Motor neuron (in vitro differentiated cells): ENCODE data around the gene GNPTAB. TPM values are rescaled to one million over a fixed set of nuclear protein-coding genes. Genes with fewer than 3 reads are reported as not detected.

Source experiments
- ATAC-seq, 8 experiments: fragments of 200-7000 bp; cut with Tn5 transposase; replicated peaks in 6 of 8; 2 replicates each; pipeline ENCODE4 v1.8.0; 2021; ENCODE audit warnings: mild to moderate bottlenecking in 8 of 8, moderate library complexity in 8 of 8
- H3K27ac ChIP-seq, 2 donors: fragments of 250-450 bp; sonication (Bioruptor Pico); 2 replicates each; pipeline ENCODE4 v1.9.0; 2021; ENCODE audit warnings: antibody characterized with exemption in 2 of 2, mild to moderate bottlenecking in 2 of 2, moderate library complexity in 1 of 2
- H3K4me1 ChIP-seq, 2 donors: fragments of 250-450 bp; sonication (Bioruptor Pico); replicated peaks in 1 of 2; 2 replicates each; pipeline ENCODE4 v1.6.1; 2021; ENCODE audit warnings: antibody characterized with exemption in 2 of 2, mild to moderate bottlenecking in 2 of 2, moderate library complexity in 1 of 2
- H3K4me3 ChIP-seq, 5 donors: fragments of 250-450 bp; sonication (Bioruptor Pico); 2 replicates each; pipeline ENCODE4 v1.9.0; 2021; ENCODE audit warnings: antibody characterized with exemption in 5 of 5, mild to moderate bottlenecking in 5 of 5, moderate library complexity in 4 of 5
- WGBS, 10 experiments: fragments of 450-650 bp; shearing (Covaris generic); methylation state at CpG; one replicate each; pipeline ENCODE4 v1.0.0; 2022; 5-methylcytosine and 5-hydroxymethylcytosine counted together
- in situ Hi-C, 9 experiments: fragments of 400-800 bp; cut with MboI; loops; one replicate each; pipeline ENCODE4 v1.15.0; 2021; ENCODE audit warnings: low sequenced_read_pairs in 9 of 9, low pct_unique_long_range_greater_than_20kb in 2 of 9; ENCODE audit not compliant: unreplicated experiment in 9 of 9
- total RNA-seq, 8 experiments: library from RNA; unstranded; fragments of 300-600 nt; gene quantifications; 2 replicates each; pipeline versions ENCODE4 v1.2.3 to v1.2.4, GENCODE V29; 2022

GNPTAB gene
- total RNA-seq, 8 experiments from 2014 or later: 15.2 to 49.0 (median 41.5) TPM

- Histone ChIP-seq H3K27ac (no peak overlapping the region), H3K4me3 (no peak overlapping the region), H3K4me1 (no peaks in the 10 kb centered on the region)
- no peak for ATAC-seq
- 60 to 100% (median 74%) methylated on average over 1 to 2 of the region's 2 CpGs; no CpG with 5 or more reads in 2 of the 10 experiments for WGBS, 10 experiments
- in situ Hi-C loops: no loop called here
Measured at GRCh38 chr12:101775816-101776215, 54.9 kb downstream of the GNPTAB start.

- Histone ChIP-seq H3K27ac (no peak overlapping the region), H3K4me3 (no peak overlapping the region), H3K4me1 (no peaks in the 10 kb centered on the region)
- ATAC-seq: peak; percentile 55 to 96 (median 65)
- 0 to 100% (median 43%) methylated on average over 1 to 2 of the region's 2 CpGs for WGBS, 10 experiments
- in situ Hi-C loops: no loop called here
Measured at GRCh38 chr12:101773650-101774162, 57.1 kb downstream of the GNPTAB start.

GRCh38 chr12:101772012-101772775 is 58.6 kb downstream of the GNPTAB start:
- no peak for ATAC-seq
- WGBS, 10 experiments: 40 to 100% (median 90%) methylated on average over 1 to 5 of the region's 5 CpGs
- Histone ChIP-seq H3K27ac (no peak overlapping the region), H3K4me3 (no peak overlapping the region), H3K4me1 (no peaks in the 10 kb centered on the region)
- in situ Hi-C loops: no loop called here

- no peaks in the 10 kb centered on the region for H3K4me1 ChIP-seq
- in situ Hi-C loops: no loop called here
- WGBS, 10 experiments: 67 to 97% (median 90%) methylated on average over 1 to 4 of the region's 5 CpGs
- H3K27ac ChIP-seq: no peak overlapping the region
- no peak overlapping the region for H3K4me3 ChIP-seq
- ATAC-seq: no peak
Measured at GRCh38 chr12:101769865-101770264, 60.9 kb downstream of the GNPTAB start.

GRCh38 chr12:101768781-101769180 is 62.0 kb downstream of the GNPTAB start:
- WGBS, 10 experiments: 83 to 100% (median 100%) methylated on average over 1 to 2 of the region's 2 CpGs; no CpG with 5 or more reads in 4 of the 10 experiments
- no peak for ATAC-seq
- H3K27ac ChIP-seq: no peak overlapping the region
- H3K4me1 ChIP-seq: no peaks in the 10 kb centered on the region
- in situ Hi-C loops: no loop called here
- H3K4me3 ChIP-seq: no peak overlapping the region

GRCh38 chr12:101767537-101767936 is 63.2 kb downstream of the GNPTAB start:
- 60 to 100% methylated on average over 1 of the region's 1 CpG; no CpG with 5 or more reads in 8 of the 10 experiments for WGBS, 10 experiments
- H3K4me3 ChIP-seq: no peak overlapping the region
- no peak overlapping the region for H3K27ac ChIP-seq
- no peak for ATAC-seq
- in situ Hi-C loops: no loop called here
- no peaks in the 10 kb centered on the region for H3K4me1 ChIP-seq

GRCh38 chr12:101764051-101764792 is 66.5 kb downstream of the GNPTAB start:
- in situ Hi-C loops: no loop called here
- ATAC-seq: no peak
- Histone ChIP-seq H3K27ac (no peak overlapping the region), H3K4me3 (no peak overlapping the region), H3K4me1 (peaks cover 4 to 5% of the 10 kb centered on the region in 2 donors)
- WGBS, 10 experiments: 84 to 100% (median 94%) methylated on average over 3 to 5 of the region's 5 CpGs

- no peak for ATAC-seq
- Histone ChIP-seq H3K4me1 (peaks cover 4 to 5% of the 10 kb centered on the region in 2 donors), H3K27ac (no peak overlapping the region), H3K4me3 (no peak overlapping the region)
- WGBS, 10 experiments: 38 to 100% (median 93%) methylated on average over 1 to 5 of the region's 6 CpGs
- in situ Hi-C loops: no loop called here
Measured at GRCh38 chr12:101763246-101763931, 67.4 kb downstream of the GNPTAB start.

GRCh38 chr12:101761781-101762180 is 69.0 kb downstream of the GNPTAB start:
- Histone ChIP-seq H3K27ac (peak overlapping the region in 1 of 2 donors; percentile 42), H3K4me1 (peaks cover 4 to 5% of the 10 kb centered on the region in 2 donors), H3K4me3 (no peak overlapping the region)
- 20 to 100% (median 67%) methylated on average over 1 to 4 of the region's 4 CpGs; no CpG with 5 or more reads in 1 of the 10 experiments for WGBS, 10 experiments
- ATAC-seq: peak in 6 of 8 experiments; percentile 6 to 68 (median 39)
- in situ Hi-C loops: no loop called here

GRCh38 chr12:101761350-101761749 is 69.4 kb downstream of the GNPTAB start:
- 7 to 91% (median 44%) methylated on average over 3 to 5 of the region's 5 CpGs; no CpG with 5 or more reads in 1 of the 10 experiments for WGBS, 10 experiments
- in situ Hi-C loops: no loop called here
- peak in 6 of 8 experiments; percentile 21 to 91 (median 60) for ATAC-seq
- peaks cover 4 to 5% of the 10 kb centered on the region in 2 donors for H3K4me1 ChIP-seq
- H3K27ac ChIP-seq: peak overlapping the region in 1 of 2 donors; percentile 42
- no peak overlapping the region for H3K4me3 ChIP-seq

- in situ Hi-C loops: no loop called here
- no peak overlapping the region for H3K4me3 ChIP-seq
- WGBS, 10 experiments: 0 to 95% (median 74%) methylated on average over 2 to 5 of the region's 5 CpGs
- no peak overlapping the region for H3K27ac ChIP-seq
- H3K4me1 ChIP-seq: peaks cover 4 to 5% of the 10 kb centered on the region in 2 donors
- peak in 2 of 8 experiments; percentile 8 to 28 for ATAC-seq
Measured at GRCh38 chr12:101759396-101760047, 71.2 kb downstream of the GNPTAB start.

GRCh38 chr12:101750152-101750551 is 80.6 kb downstream of the GNPTAB start:
- ATAC-seq: no peak
- Histone ChIP-seq H3K4me3 (no peak overlapping the region), H3K4me1 (no peaks in the 10 kb centered on the region), H3K27ac (no peak overlapping the region)
- in situ Hi-C loops: no loop called here
- WGBS, 10 experiments: 92 to 100% (median 100%) methylated on average over 1 to 4 of the region's 4 CpGs; no CpG with 5 or more reads in 2 of the 10 experiments
